HT-29 (cell line): ENCODE measurements around the gene OR1S1. TPM values are rescaled to one million over a fixed set of nuclear protein-coding genes. Genes with fewer than 3 reads are reported as not detected.
"Not testable (repeated sequence)": the region's sequence is repeated elsewhere in the genome, so short reads cannot be mapped to it uniquely, and the experiment has no call there.

ENCODE experiments used
- DNase-seq: peaks from one replicate; pipeline ENCODE4 v3.0.0-alpha.2; 2015; ENCODE audit warnings: low spot score
- total RNA-seq: library from RNA; depleted of rRNA; stranded (reverse); fragments of >200 nt; shearing (Covaris generic); gene quantifications from 2 replicates; pipeline ENCODE4 v1.2.3, GENCODE V29; 2014; rRNA removed

Gene OR1S1
- not detected in 2 replicates for total RNA-seq

DNA sequence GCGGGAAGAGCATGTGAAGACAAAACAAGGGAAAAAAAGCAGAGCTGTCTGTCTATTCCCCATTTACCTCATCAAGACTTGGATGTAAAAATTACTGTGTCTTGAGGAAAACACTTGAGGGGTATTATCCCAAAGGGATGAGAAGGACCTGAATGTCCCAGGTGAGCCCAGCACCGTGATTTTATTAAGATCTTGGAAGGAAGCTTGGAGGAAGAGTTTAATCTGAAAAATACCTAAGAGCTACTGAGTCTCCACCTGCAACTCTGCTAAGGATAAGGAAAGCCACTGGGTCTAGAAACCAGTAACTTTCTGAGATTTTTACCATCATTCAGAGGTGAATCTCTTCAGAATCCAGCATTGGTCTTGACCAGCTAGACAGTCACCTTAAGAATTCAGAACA lies at the start of gene OR1S1:
TSS of gene OR1S1 (plus strand) at position 301 of the 400 bp plus-strand sequence.
- not testable (repeated sequence) for DNase-seq

DNA sequence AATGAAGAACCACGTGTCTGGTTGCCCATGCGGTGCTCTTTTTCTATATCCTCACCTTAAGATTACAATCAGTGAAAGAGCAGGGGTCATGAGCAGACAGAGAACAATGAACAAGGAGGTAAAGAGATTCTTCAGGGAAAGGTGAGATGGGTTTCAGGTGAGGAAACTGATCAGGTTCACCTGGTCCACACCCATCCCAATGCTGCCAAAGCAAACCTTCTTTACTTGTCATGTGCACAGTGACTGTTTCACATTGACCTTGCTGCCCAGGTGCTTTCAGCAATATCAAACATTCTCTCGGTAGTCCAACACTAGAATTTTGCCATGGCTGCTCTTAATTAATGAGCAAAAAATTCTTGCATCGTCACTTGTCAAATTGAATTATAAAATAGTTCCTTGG lies 48.1 kb upstream of the OR1S1 start:
- no peak for DNase-seq

DNA sequence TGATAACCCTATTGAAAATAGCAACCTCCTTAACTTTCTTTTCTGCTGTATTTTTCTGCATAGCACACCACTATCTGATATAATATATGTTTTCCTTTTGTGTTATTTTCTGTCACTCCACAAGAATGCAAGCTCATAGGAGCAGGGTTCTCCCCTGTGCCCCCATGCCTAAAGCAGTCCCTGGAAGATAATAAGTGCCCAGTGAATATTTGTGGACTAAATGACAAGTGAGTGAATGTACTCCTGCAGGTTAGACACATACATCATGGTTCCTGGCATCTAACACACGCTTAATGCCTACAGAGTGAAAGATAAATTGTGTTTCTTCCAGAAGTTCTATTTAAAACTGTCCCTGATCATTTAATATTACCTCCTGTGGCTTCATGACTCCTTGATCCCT lies 47.5 kb upstream of the OR1S1 start:
- DNase-seq = no peak

DNA sequence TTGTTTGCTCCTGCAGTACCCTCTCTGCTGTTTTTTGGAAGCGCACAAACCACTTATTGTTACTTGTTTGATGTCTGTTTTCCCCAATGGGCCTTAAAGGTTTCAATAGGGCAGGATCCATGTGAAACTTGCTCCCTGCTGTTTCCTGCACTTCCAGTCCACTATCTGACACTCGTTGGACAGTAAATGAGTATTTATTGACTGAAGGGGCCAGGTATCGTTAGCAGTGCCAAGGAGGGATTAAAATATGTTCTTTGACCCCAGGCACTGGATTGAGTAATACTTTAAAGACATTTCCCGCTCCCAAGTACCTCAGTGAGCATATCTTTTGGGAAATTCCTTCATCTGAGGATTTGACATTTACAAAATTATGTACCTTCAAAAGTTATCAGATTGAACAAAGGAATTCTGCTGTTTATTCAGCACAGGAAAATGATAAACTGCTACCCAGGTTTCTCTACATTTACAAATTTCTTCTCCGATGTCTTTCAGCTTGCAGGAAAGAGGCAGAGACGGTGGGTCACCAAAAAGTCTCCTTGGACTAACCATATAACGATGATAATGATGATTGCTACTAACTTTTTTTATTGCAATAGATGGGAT lies 46.9 kb upstream of the OR1S1 start:
- no peak for DNase-seq

DNA sequence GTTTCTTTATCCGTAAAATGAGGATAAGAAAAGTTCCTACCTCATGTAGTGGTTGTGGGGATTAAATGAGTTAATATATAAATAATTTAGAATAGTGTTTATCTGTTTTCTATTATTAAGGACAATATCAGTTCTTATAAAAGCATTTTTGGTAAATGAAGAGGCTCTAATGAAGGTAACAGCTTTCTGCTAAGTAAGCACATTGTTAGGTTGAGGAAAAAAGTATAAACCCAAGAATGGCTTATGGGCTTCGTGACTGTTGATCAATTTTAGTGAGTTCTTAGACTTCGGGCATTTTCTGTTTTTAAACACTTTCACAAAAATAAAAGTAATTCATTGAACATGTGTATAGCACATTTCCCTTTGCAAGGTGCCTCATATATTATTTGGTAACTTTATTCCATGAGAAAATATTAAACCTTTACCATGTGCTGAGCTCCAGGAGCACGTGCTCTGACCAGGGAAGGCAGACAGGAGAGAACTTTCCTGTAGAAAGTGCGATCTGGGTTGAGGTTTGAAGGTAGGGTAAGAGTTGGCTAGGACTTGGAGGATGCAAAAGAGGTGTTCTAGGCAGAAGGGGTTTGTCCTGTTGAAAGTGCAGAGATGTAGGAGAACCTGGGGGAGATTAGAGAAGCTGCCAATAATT lies 35.0 kb upstream of the OR1S1 start:
- DNase-seq = no peak

DNA sequence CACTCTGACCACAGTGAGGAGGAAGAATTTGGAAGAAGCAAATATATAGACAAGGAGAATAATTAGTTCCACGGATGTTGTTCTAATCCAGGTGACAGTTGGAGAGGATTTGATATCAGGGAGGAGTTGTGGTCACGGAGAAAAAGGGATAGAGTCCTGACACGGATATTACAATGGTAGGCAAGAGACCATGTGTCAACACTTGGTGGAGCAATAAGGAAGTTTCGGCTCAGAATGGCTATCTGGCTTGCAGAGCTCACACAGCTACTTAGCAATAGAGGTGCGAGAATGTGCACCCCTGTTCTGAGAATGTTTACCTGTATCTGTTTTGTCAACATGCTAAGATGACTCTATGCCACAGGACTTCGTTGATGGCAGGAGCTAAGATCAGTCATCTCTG lies 34.1 kb upstream of the OR1S1 start:
- no peak for DNase-seq

DNA sequence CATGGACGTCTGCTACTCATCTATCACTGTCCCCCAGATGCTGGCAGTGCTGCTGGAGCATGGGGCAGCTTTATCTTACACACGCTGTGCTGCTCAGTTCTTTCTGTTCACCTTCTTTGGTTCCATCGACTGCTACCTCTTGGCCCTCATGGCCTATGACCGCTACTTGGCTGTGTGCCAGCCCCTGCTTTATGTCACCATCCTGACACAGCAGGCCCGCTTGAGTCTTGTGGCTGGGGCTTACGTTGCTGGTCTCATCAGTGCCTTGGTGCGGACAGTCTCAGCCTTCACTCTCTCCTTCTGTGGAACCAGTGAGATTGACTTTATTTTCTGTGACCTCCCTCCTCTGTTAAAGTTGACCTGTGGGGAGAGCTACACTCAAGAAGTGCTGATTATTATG lies 32.9 kb upstream of the OR1S1 start:
- DNase-seq = no peak

DNA sequence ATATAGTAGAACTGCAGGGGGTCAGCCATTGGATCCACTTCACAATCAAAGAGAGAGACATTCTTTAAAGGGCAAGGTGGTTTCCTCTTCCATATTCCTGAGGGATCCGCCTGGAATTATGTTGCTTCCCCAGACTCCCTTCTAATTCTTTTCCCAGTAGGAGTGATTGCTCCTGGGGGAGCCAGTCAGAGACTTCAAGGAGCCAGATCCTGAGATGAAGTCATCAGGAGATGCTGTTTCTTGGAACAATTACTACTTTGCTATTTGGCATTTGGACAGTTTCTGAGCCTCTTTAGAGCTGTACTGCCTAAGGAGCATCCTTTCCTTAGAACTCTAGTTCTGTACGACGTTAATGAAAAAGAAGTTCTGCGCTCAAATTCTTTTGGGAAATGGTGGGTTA lies 25.6 kb upstream of the OR1S1 start:
- DNase-seq = no peak

DNA sequence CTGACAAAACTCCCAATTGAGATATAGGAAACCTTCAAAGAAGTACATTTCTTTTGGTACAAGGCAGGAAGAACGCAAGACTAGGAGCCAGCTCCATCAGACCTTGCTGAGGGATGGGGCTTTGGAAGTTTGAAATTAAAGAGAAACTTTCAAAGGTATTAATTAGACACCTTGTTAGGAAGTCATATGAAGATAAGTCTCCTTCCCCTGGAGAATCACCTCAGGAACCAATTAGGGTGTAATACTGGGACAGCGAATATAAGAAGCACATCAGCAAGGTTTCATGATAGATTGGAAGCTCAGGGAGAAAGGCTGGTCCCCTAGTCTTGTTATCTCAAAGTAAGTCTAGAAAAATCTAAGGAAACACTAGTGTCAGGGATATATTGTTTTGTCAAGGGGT lies 23.8 kb upstream of the OR1S1 start, which contains the start of gene OR9Q2:
TSS of gene OR9Q2 (plus strand) at position 301 of the 400 bp plus-strand sequence. CDS start 1,421 bp downstream, outside the sequence.
- no peak for DNase-seq

DNA sequence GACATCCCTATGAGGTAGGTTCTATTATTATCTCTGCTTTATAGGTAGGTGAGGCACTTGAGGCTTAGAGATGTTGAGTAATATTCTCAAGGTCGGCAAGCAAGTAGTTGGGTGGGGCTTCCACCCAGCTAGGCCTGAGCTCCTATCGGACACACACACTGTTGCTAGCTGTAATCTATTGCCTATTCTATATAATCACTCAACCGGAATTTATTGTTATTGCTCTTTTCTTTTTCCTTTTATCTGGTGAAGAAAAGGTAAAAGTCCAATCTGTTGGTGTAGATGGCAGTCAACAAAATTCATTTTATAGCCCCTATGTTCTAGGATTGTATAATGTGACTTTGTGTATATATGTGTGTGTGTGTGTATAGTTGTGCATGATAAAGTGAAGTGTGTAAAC lies 20.3 kb upstream of the OR1S1 start:
- DNase-seq = peak; percentile 6

DNA sequence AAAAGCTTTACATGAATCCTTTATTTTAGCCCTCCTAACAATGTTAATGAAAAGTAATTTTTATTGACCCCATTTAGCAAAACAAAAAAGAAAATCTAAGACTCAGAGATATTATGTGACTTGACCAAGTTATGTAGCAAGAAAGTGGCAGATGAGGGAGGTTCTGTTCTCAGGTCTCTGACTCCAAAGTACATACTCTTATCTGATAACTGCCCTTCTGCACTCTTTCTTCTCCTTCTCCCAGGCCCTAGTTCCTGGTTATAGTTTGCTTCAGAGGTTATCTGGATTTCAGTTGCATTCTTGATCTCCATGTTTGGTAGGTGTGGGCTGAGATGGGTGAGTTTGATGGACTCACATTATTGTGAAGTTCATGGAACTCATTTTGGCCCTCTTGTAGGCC lies 19.1 kb upstream of the OR1S1 start:
- no peak for DNase-seq

DNA sequence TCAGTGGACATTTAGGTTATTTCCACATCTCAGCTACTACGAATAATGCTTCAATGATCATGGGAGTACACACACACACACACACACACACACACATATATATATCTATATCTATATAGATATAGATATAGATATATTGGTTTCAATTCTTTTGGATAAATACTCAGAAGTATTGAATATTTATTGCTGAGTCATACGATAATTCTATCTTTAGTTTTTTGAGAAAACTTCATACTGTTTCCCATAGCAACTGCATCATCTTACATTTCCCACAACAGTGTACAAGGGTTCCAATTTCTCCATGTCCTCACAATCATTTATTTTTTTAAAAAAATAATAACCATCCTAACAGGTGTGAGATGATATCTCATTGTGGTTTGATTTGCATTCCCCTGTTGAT lies 16.6 kb upstream of the OR1S1 start:
- no peak for DNase-seq

DNA sequence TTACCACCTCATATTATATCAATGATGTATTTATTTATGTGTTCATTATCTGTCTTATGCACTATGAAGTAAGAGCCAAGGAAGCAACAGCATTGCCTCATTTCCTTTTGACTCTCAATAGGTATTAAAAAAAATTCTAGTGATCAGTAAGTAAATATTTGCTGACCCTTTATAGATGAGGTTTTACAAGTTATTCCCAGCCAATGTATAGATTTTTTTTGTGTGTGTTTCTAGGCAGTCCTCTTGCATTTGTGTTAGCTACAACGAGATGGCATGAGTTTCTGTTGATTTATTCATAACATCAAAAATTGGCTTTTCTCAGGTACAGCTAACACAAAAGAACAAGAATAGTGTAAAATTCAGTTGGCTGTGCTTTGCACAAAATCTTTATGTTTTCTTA lies 13.2 kb upstream of the OR1S1 start:
- no peak for DNase-seq

DNA sequence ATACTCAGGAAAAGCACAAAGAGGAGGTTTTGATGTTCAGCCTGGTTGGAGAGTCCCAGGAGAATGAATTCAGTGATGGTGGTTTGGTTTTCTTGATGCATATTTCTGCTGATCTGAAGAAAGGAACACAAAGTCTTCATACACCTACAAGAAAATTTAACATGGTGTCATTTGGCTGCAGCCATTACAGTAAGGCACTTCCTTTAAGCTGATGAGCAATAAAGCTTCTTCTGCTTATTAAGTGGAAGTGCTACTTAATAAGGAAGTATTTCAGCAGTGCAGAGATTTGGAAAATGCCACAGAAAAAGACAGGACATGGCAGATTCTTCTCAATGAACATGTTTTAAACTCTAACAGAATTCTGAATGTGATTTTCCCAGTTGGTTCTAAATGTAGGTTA lies 8.5 kb upstream of the OR1S1 start, which contains the start of gene OR1S2:
TSS of gene OR1S2 (minus strand) at position 101 of the 400 bp plus-strand sequence. CDS start at position 101, 0 bp downstream.
- DNase-seq = no peak

DNA sequence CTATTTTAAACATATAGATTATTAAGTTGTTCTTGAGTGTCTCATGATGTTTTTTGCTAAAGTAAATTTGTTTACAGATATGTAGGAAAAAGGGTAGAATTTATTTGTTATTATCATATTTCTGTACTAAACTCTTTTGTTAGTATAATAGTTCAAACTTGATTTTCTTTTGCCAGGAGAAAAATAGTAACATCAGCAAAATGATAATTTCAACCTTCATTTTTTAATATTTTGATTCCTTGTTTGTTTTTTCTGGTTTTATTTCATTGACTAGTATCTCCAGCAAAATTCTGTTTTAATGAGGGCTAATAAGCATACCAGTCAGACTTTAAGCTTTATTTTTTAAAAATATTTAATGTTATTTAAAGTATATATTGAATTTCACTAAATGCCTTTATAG lies 4.0 kb downstream of the OR1S1 start:
- DNase-seq = no peak

DNA sequence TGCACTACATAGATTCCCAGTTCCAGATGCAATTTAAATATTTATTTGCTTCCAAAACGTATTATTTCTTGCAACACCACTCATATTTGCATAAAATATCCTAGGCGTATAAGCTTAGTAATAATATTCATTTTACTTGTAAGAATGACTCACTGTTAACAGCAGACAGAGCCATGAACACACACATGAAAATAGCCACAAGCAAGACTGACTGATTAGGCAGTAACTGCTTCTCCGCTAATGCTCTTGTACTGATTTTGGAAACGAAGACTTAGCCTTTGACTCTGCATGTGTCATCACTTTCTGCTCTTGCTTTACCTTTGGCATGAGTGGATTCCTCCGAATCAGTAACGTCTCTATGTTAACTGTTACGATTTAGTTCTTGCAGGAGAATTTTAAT lies 10.2 kb downstream of the OR1S1 start:
- DNase-seq = no peak

DNA sequence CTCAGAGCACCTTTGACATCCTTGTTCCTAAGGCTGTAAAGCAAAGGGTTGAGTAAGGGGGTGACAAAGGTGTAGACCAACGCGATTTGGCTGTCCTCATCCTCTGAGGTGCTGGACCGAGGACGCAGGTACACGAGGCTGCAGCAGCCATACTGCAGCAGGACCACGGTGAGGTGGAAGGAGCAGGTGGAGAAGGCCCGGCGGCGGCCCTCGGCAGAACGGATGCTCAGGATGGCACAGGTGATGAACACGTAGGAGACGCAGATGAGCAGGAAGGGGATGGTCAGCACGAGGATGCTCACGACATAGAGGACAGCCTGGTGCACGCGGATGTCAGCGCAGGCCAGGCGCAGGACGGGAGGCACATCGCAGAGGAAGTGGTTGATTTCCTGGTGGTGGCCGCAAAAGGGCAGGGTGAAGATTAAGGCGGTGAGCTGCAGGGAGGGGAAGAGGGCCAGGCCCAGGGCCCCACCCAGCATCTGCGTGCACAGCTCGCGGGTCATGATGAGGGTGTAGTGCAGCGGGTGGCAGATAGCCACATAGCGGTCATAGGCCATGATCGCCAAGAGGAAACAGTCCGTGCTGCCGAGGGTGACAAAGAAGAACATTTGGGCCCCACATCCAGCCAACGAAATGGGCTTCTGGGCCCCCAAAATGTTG lies 15.6 kb downstream of the OR1S1 start:
- no peak for DNase-seq

DNA sequence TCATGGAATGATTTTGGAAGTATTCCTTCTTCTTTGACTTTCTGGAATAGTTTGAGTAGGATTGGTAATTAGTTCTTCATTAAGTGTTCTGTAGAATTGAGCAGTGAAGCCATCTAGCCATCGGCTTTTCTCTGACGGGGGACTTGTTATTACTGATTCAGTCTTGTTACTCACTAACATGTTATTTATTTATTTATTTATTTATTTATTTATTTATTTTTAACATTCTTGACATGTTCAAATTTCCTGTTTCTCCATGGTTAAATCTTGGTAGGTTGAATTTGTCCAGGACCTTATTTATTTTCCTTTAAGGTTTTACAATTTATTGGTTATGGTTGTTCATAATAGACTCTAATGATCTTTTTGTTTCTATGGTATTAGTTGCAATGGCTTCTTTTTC lies 31.4 kb downstream of the OR1S1 start:
- DNase-seq = no peak

DNA sequence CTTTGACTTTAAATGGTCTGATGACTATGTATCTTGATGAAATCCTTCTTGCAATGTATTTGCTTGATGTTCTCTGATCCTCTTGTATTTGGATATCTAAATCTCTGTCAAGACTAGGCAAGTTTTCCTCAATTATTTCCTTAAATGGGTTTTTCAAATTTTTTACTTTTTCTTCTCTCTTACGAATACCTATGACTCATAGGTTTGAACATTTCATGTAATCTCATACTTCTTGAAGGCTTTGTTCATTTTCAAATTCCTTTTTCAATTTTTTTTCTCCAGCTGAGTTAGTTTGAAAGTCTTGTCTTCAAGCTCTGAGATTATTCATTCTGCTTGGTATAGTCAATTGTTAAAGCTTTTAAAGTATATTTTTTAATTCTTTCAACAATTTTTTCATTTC lies 42.4 kb downstream of the OR1S1 start:
- DNase-seq = no peak

DNA sequence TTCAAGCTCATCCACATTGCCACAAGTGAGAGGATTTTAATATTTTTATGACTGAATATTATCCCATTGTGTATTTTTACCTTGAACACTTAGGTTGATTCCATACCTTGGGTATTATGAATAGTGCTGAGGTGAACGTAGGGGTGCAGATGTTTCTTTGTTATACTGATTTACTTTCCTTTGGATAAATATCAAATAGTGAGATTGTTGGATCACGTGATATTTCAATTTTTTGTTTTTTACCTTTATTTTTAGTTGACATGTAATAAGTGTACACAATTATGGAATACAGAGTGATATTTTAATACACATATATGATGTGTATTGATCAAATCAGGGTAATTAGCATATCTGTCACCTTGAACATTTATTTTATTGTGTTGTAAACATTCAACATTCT lies 47.5 kb downstream of the OR1S1 start:
- no peak for DNase-seq
